Measurements from ENCODE around the gene ARIH2.
A peak's percentile ranks its signal among the peaks of the same experiment; 100 is the strongest.

Gene ARIH2

DNA sequence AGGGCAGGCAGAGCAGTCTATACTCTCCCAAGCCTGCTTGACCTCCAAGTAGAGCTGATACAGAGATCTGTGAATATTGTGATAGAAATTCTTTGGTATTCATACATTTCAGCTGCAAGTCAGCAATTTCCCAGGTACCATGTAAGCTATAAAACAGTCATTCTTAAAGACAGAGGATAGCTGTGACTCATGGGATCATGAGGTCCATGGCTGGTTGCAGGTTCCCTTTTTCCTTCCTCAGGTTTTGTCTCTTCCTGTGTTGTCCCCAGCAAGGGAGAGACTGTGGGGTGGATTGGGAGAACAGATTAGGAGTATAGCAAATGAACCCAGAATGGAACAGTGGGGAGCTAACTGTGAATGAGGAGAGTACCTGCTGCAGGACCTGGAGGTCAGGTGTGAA, 66.0 kb downstream of the ARIH2 start:
- Histone ChIP-seq H3K36me3 (ENCODE audit: low read depth) (peaks cover 39% of the 10 kb centered on the region), H3K27me3 (ENCODE audit: insufficient read depth, poor library complexity, severe bottlenecking) (no peaks in the 10 kb centered on the region), H3K9me3 (ENCODE audit: severe bottlenecking) (no peaks in the 10 kb centered on the region), H3K4me3 (ENCODE audit: severe bottlenecking) (no peak overlapping the region), H3K27ac (ENCODE audit: poor library complexity, severe bottlenecking) (no peak overlapping the region), H3K4me1 (ENCODE audit: insufficient read depth, poor library complexity, severe bottlenecking) (no peaks in the 10 kb centered on the region)
- TF ChIP-seq, protein P1, sequence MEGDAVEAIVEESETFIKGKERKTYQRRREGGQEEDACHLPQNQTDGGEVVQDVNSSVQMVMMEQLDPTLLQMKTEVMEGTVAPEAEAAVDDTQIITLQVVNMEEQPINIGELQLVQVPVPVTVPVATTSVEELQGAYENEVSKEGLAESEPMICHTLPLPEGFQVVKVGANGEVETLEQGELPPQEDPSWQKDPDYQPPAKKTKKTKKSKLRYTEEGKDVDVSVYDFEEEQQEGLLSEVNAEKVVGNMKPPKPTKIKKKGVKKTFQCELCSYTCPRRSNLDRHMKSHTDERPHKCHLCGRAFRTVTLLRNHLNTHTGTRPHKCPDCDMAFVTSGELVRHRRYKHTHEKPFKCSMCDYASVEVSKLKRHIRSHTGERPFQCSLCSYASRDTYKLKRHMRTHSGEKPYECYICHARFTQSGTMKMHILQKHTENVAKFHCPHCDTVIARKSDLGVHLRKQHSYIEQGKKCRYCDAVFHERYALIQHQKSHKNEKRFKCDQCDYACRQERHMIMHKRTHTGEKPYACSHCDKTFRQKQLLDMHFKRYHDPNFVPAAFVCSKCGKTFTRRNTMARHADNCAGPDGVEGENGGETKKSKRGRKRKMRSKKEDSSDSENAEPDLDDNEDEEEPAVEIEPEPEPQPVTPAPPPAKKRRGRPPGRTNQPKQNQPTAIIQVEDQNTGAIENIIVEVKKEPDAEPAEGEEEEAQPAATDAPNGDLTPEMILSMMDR (IDR thresholded peaks at IDR 0.05; ENCODE audit: poor library complexity, severe bottlenecking) = no peak
- DNase-seq (ENCODE audit: low spot score) = no peak
- no peak for ATAC-seq (ENCODE audit: low read depth)

DNA sequence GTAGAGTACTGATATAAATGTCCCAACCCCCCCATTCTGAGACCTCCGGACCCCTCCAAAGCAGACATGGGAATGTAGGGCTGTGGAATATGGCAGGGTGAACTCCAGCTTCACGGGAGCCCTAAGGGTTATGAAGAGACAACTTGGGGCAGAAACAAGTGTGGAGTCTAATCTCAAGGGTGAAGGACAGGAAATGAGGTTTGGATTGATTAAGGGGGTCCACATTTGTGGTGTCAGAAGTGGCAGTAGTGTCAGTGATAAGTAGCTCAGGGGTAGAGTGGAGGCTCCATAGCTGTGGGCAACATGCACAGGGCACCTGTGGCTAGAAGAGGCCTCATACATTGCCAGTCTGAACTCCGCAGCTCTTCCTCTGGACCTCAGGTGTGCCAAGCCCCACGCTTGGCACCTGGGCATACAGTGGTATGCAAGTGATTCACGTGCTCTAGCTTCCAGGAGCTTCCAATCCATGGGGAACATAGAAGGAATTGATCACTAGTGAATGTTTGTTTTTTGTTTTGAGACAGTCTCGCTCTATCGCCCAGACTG, 67.3 kb downstream of the ARIH2 start:
- H3K27me3 ChIP-seq (ENCODE audit: insufficient read depth, poor library complexity, severe bottlenecking) = no peaks in the 10 kb centered on the region
- H3K36me3 ChIP-seq (ENCODE audit: low read depth) = peaks cover 31% of the 10 kb centered on the region
- no peaks in the 10 kb centered on the region for H3K4me1 ChIP-seq (ENCODE audit: insufficient read depth, poor library complexity, severe bottlenecking)
- no peaks in the 10 kb centered on the region for H3K9me3 ChIP-seq (ENCODE audit: severe bottlenecking)
- no peak overlapping the region for H3K27ac ChIP-seq (ENCODE audit: poor library complexity, severe bottlenecking)
- DNase-seq (ENCODE audit: low spot score) (no peak), ATAC-seq (ENCODE audit: low read depth) (no peak)
- H3K4me3 ChIP-seq (ENCODE audit: severe bottlenecking) = no peak overlapping the region
- TF ChIP-seq, protein P1 (IDR thresholded peaks at IDR 0.05; ENCODE audit: poor library complexity, severe bottlenecking) = no peak

DNA sequence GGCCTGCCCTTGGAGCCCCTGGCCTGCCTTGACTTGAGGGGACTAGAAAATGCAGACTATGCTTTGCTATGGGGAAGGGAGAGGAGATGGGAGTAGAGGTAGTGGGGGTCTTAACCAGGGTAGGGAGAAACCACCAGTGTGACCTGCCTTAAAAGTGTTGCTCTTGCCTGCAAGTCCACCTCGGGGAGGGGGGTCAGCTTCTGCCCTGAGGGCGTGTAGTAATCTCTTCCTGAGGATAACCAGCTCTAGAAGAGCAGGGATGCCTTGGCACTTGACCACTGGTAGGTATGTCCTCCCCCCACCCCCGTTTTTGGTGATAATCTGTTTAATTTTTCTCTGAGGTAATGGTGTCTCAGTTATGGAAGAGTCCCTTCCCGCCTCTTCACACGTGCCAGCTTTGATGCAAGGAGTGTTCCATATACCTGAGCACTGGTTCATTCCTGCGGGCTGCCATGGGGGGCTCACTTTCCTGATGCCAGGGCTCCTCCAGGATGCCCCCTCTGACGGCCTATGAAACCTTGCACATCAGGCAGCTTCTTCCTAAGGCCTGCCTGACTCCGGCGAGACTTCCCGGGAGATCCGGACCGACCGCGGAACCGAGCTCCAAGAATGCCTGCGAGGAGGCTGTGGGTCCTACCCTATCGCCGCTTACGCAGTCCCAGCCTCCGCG, 70.6 kb downstream of the ARIH2 start:
- H3K27me3 ChIP-seq (ENCODE audit: insufficient read depth, poor library complexity, severe bottlenecking) = no peaks in the 10 kb centered on the region
- DNase-seq (ENCODE audit: low spot score) = no peak
- peak overlapping the region; percentile 74 for H3K27ac ChIP-seq (ENCODE audit: poor library complexity, severe bottlenecking)
- H3K4me3 ChIP-seq (ENCODE audit: severe bottlenecking) = peak overlapping the region; percentile 74
- no peaks in the 10 kb centered on the region for H3K9me3 ChIP-seq (ENCODE audit: severe bottlenecking)
- peaks cover 6% of the 10 kb centered on the region for H3K36me3 ChIP-seq (ENCODE audit: low read depth)
- TF ChIP-seq, protein P1 (IDR thresholded peaks at IDR 0.05; ENCODE audit: poor library complexity, severe bottlenecking) = no peak
- H3K4me1 ChIP-seq (ENCODE audit: insufficient read depth, poor library complexity, severe bottlenecking) = no peaks in the 10 kb centered on the region
- ATAC-seq (ENCODE audit: low read depth) = no peak

DNA sequence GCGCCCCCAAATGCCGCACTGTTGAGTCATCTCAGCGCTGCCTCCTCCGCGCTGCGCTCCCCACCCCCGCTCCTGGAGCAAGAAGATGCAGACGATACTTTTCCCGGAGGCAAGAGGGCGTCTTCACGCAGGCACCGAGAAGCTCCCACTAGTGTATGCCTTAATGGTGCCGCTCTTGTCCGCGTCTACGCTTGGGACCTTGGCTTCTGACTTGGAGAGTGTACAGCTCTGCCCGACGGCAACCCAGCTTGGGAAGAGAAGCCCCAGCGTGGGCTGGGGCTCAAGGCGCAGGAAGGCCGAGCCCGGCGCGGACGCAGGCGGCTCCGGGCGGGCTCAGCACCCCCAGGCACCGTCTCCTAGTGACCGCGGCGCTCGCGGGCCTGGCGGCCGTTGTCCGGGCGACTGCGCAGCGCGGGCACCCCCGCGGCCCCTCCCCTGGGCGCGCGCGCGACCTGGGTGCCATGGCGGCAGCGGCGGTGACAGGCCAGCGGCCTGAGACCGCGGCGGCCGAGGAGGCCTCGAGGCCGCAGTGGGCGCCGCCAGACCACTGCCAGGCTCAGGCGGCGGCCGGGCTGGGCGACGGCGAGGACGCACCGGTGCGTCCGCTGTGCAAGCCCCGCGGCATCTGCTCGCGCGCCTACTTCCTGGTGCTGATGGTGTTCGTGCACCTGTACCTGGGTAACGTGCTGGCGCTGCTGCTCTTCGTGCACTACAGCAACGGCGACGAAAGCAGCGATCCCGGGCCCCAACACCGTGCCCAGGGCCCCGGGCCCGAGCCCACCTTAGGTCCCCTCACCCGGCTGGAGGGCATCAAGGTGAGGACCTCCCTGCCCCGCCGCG, 71.4 kb downstream of the ARIH2 start, which contains the start of gene P4HTM:
TSS of gene P4HTM (plus strand) at position 446 of the 840 bp plus-strand sequence. CDS start at position 462, 16 bp downstream.
- Histone ChIP-seq H3K27ac (ENCODE audit: poor library complexity, severe bottlenecking) (peak within 1 kb of the TSS; percentile 74), H3K36me3 (ENCODE audit: low read depth) (no peaks in the 10 kb centered on the region), H3K9me3 (ENCODE audit: severe bottlenecking) (no peaks in the 10 kb centered on the region), H3K27me3 (ENCODE audit: insufficient read depth, poor library complexity, severe bottlenecking) (no peaks in the 10 kb centered on the region), H3K4me3 (ENCODE audit: severe bottlenecking) (peak within 1 kb of the TSS; percentile 74), H3K4me1 (ENCODE audit: insufficient read depth, poor library complexity, severe bottlenecking) (no peaks in the 10 kb centered on the region)
- TF ChIP-seq, protein P1 (IDR thresholded peaks at IDR 0.05; ENCODE audit: poor library complexity, severe bottlenecking) = peak; percentile 52
- ATAC-seq (ENCODE audit: low read depth) = peak; percentile 70
- DNase-seq (ENCODE audit: low spot score) = peak; percentile 89

All from RWPE2 (cell line).